OCI-LY1 (cell line): ENCODE data around the gene MEPCE.
A peak's percentile ranks its signal among the peaks of the same experiment; 100 is the strongest.

ENCODE experiments used
- H2AFZ ChIP-seq: fragments of 200-600 bp; sonication (generic), shearing (Covaris generic); 2 replicates; pipeline ENCODE4 v1.6.0; 2014; ENCODE audit warnings: antibody characterized with exemption, mild to moderate bottlenecking, low read length
- H3F3A ChIP-seq: fragments of 200-600 bp; sonication (generic), shearing (Covaris generic); 2 replicates; pipeline ENCODE4 v1.6.0; 2014; ENCODE audit warnings: mild to moderate bottlenecking, antibody characterized with exemption, low read length, moderate library complexity; ENCODE audit not compliant: insufficient read depth
- H3K27ac ChIP-seq: fragments of 200-600 bp; sonication (generic); 2 replicates; pipeline ENCODE4 v1.5.1; 2014; ENCODE audit warnings: low read length, mixed run types, mild to moderate bottlenecking, low read depth; ENCODE audit not compliant: poor library complexity, severe bottlenecking
- H3K27me3 ChIP-seq: fragments of 200-600 bp; sonication (generic); 2 replicates; pipeline ENCODE4 v1.6.0; 2014; ENCODE audit warnings: antibody characterized with exemption, mild to moderate bottlenecking, low read length, moderate library complexity; ENCODE audit not compliant: insufficient read depth
- H3K36me3 ChIP-seq: fragments of 200-600 bp; sonication (generic); 2 replicates; pipeline ENCODE4 v1.6.1; 2014; ENCODE audit warnings: mild to moderate bottlenecking, antibody characterized with exemption, low read length, moderate library complexity, mixed read lengths; ENCODE audit not compliant: insufficient read depth
- H3K4me1 ChIP-seq: fragments of 200-600 bp; sonication (generic); 2 replicates; pipeline ENCODE4 v1.5.1; 2014; ENCODE audit warnings: mild to moderate bottlenecking, low read length, moderate library complexity; ENCODE audit not compliant: insufficient read depth, severe bottlenecking
- H3K4me2 ChIP-seq: fragments of 200-600 bp; sonication (generic), shearing (Covaris generic); 2 replicates; pipeline ENCODE4 v1.6.1; 2014; ENCODE audit warnings: low read length
- H3K4me3 ChIP-seq: fragments of 200-600 bp; sonication (generic); 2 replicates; pipeline ENCODE4 v1.5.1; 2014; ENCODE audit warnings: low read length, low read depth, mild to moderate bottlenecking, mixed read lengths; ENCODE audit not compliant: poor library complexity, severe bottlenecking
- H3K79me2 ChIP-seq: fragments of 200-600 bp; shearing (Covaris generic); 2 replicates; pipeline ENCODE4 v1.6.1; 2016; ENCODE audit warnings: mixed run types, low read length, mixed read lengths; ENCODE audit not compliant: insufficient read depth
- H3K9ac ChIP-seq: fragments of 200-600 bp; sonication (generic), shearing (Covaris generic); 2 replicates; pipeline ENCODE4 v1.6.1; 2014; ENCODE audit warnings: mild to moderate bottlenecking, low read length, mixed read lengths
- H3K9me2 ChIP-seq: fragments of 200-600 bp; sonication (generic), shearing (Covaris generic); 2 replicates; pipeline ENCODE4 v1.6.1; 2014; ENCODE audit warnings: low read depth, mild to moderate bottlenecking, low read length, mixed read lengths
- H3K9me3 ChIP-seq: fragments of 200-600 bp; shearing (Covaris generic); 2 replicates; pipeline ENCODE4 v1.6.1; 2014; ENCODE audit warnings: low read length, mixed read lengths
- H4K20me1 ChIP-seq: fragments of 200-600 bp; sonication (generic), shearing (Covaris generic); 2 replicates; pipeline ENCODE4 v1.6.0; 2016; ENCODE audit warnings: mild to moderate bottlenecking, low read length; ENCODE audit not compliant: insufficient read depth
- CTCF ChIP-seq: fragments of 200-600 bp; sonication (generic), shearing (Covaris generic); IDR thresholded peaks from 2 replicates; pipeline ENCODE4 v1.5.1; 2017; ENCODE audit warnings: mild to moderate bottlenecking, antibody characterized with exemption, low read length, moderate library complexity, mixed read lengths
- EZH2 ChIP-seq: fragments of 200-600 bp; sonication (generic), shearing (Covaris generic); IDR thresholded peaks from 2 replicates; pipeline ENCODE4 v1.8.0; 2017; ENCODE audit warnings: borderline replicate concordance, mixed run types, mild to moderate bottlenecking, antibody characterized with exemption, low read length, moderate library complexity, mixed read lengths

Gene MEPCE

DNA sequence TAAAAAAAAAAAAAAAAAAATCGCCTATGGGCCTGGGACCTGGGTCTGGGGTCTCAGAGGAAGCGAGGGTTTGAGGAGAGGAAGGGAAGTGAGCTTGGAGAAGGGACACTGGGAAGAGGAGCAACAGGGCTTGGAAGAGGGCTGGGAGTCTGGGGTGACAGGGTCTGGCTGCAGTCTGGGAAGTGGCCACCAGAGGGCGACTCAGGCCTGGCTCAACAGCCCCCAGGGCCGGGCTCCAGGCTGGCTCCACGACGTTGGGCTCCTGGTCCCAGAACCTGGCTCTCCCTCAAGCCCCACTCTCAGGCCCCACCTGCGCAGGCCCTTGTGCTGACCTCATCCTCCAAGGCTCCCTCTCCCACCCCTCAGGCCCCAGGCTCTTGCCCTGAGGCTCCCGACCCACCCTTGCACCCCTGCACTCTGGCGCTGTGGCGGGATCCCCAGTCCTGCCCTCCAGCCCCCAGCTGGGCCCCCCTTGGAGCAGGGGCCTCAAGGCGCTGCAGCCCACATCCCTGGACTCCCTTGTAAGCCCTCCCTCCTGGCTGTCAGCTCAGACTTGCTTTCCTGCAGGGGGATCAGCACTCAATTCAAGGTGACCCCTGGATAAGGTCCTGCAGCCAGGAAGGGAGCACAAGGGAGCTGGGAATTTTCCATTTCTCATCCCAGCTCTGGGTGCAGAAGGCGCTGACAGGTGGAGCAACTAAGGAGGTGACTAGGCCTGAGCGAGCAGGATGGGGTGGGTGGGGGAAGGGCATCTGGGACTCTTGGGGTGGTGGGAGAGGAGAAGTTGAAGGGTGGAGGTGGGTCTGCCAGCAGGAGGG, 39.8 kb downstream of the MEPCE start:
- H4K20me1 ChIP-seq, result no peaks in the 10 kb centered on the region
- peaks cover 28% of the 10 kb centered on the region for H3K36me3 ChIP-seq
- H3K9me2 ChIP-seq, result no peaks in the 10 kb centered on the region
- H3K27ac ChIP-seq, result no peak overlapping the region
- no peaks in the 10 kb centered on the region for H3K27me3 ChIP-seq
- H3K79me2 ChIP-seq, result no peaks in the 10 kb centered on the region
- H3K9me3 ChIP-seq, result no peaks in the 10 kb centered on the region
- no peak overlapping the region for H3K4me2 ChIP-seq
- peaks cover 6% of the 10 kb centered on the region for H3K4me1 ChIP-seq
- no peaks in the 10 kb centered on the region for H3F3A ChIP-seq
- peak; percentile 89 for TF ChIP-seq CTCF
- TF ChIP-seq EZH2, result no peak
- no peak overlapping the region for H3K4me3 ChIP-seq
- H2AFZ ChIP-seq, result no peak overlapping the region
- no peak overlapping the region for H3K9ac ChIP-seq

- Histone ChIP-seq H3K79me2 (no peaks in the 10 kb centered on the region), H3K9me3 (no peaks in the 10 kb centered on the region), H4K20me1 (no peaks in the 10 kb centered on the region), H3K27ac (no peak overlapping the region), H3K36me3 (peaks cover 30% of the 10 kb centered on the region), H3F3A (no peaks in the 10 kb centered on the region), H3K4me3 (no peak overlapping the region), H3K9me2 (no peaks in the 10 kb centered on the region), H3K4me2 (no peak overlapping the region), H3K4me1 (peaks cover 13% of the 10 kb centered on the region), H3K27me3 (no peaks in the 10 kb centered on the region), H2AFZ (no peak overlapping the region), H3K9ac (no peak overlapping the region)
- TF ChIP-seq CTCF, result no peak
- no peak for TF ChIP-seq EZH2
Observed at GRCh38 chr7:100471021-100471420, 41.4 kb downstream of the MEPCE start.

GRCh38 chr7:100472121-100472851, 42.7 kb downstream of the MEPCE start:
- H3K36me3 ChIP-seq, result peaks cover 25% of the 10 kb centered on the region
- H3K27ac ChIP-seq, result no peak overlapping the region
- H3K9me3 ChIP-seq, result no peaks in the 10 kb centered on the region
- TF ChIP-seq EZH2 (no peak), CTCF (no peak)
- no peaks in the 10 kb centered on the region for H3F3A ChIP-seq
- no peak overlapping the region for H3K9ac ChIP-seq
- peaks cover 25% of the 10 kb centered on the region for H3K4me1 ChIP-seq
- no peaks in the 10 kb centered on the region for H3K9me2 ChIP-seq
- H3K27me3 ChIP-seq, result no peaks in the 10 kb centered on the region
- H3K4me2 ChIP-seq, result no peak overlapping the region
- H3K4me3 ChIP-seq, result no peak overlapping the region
- no peaks in the 10 kb centered on the region for H4K20me1 ChIP-seq
- H3K79me2 ChIP-seq, result no peaks in the 10 kb centered on the region
- no peak overlapping the region for H2AFZ ChIP-seq
